ENCODE results near the gene KSR1.

DNA sequence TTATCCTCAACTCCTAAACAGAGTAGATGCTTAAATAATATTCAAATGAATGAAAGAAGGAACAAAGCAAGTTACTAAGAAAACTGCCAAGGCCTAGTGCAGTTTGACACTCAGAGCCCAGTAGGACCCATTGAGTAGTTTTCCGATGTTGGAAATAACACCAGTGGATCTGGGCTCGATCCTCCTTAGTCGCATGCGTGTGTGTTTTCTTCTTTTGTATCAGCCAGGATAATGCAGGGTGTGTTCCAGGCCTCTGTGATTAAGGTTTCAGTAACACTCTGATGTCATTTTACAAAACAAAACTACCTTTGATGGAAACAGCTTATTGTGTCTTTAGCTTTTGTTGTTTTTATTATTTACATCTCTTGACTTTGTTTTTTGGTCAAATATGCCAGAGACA lies 24.5 kb downstream of the KSR1 start:
- TF ChIP-seq U2AF2 (optimal IDR thresholded peaks at IDR 0.05; ENCODE audit: low read depth, low read length) (no peak), FOXK1 (CRISPR knock-in tag; IDR thresholded peaks at IDR 0.05; ENCODE audit: borderline replicate concordance) (no peak), MAZ (CRISPR knock-in tag; conservative IDR thresholded peaks at IDR 0.05 in 1 of 2, IDR thresholded peaks at IDR 0.05 in 1 of 2) (no peak), IFI16 (CRISPR knock-in tag; IDR thresholded peaks at IDR 0.05) (no peak), YY1 (IDR thresholded peaks at IDR 0.05; ENCODE audit: borderline replicate concordance in 1 of 3, control insufficient read depth in 1 of 3, extremely low read depth in 1 of 3, insufficient read depth in 3 of 3, insufficient read length in 1 of 3, insufficient replicate concordance in 2 of 3, low read depth in 1 of 3, low read length in 2 of 3) (no peak), SMARCE1 (IDR thresholded peaks at IDR 0.05) (no peak), MAFF (IDR thresholded peaks at IDR 0.05; ENCODE audit: low read length) (no peak)
- TF ChIP-seq, protein P1, sequence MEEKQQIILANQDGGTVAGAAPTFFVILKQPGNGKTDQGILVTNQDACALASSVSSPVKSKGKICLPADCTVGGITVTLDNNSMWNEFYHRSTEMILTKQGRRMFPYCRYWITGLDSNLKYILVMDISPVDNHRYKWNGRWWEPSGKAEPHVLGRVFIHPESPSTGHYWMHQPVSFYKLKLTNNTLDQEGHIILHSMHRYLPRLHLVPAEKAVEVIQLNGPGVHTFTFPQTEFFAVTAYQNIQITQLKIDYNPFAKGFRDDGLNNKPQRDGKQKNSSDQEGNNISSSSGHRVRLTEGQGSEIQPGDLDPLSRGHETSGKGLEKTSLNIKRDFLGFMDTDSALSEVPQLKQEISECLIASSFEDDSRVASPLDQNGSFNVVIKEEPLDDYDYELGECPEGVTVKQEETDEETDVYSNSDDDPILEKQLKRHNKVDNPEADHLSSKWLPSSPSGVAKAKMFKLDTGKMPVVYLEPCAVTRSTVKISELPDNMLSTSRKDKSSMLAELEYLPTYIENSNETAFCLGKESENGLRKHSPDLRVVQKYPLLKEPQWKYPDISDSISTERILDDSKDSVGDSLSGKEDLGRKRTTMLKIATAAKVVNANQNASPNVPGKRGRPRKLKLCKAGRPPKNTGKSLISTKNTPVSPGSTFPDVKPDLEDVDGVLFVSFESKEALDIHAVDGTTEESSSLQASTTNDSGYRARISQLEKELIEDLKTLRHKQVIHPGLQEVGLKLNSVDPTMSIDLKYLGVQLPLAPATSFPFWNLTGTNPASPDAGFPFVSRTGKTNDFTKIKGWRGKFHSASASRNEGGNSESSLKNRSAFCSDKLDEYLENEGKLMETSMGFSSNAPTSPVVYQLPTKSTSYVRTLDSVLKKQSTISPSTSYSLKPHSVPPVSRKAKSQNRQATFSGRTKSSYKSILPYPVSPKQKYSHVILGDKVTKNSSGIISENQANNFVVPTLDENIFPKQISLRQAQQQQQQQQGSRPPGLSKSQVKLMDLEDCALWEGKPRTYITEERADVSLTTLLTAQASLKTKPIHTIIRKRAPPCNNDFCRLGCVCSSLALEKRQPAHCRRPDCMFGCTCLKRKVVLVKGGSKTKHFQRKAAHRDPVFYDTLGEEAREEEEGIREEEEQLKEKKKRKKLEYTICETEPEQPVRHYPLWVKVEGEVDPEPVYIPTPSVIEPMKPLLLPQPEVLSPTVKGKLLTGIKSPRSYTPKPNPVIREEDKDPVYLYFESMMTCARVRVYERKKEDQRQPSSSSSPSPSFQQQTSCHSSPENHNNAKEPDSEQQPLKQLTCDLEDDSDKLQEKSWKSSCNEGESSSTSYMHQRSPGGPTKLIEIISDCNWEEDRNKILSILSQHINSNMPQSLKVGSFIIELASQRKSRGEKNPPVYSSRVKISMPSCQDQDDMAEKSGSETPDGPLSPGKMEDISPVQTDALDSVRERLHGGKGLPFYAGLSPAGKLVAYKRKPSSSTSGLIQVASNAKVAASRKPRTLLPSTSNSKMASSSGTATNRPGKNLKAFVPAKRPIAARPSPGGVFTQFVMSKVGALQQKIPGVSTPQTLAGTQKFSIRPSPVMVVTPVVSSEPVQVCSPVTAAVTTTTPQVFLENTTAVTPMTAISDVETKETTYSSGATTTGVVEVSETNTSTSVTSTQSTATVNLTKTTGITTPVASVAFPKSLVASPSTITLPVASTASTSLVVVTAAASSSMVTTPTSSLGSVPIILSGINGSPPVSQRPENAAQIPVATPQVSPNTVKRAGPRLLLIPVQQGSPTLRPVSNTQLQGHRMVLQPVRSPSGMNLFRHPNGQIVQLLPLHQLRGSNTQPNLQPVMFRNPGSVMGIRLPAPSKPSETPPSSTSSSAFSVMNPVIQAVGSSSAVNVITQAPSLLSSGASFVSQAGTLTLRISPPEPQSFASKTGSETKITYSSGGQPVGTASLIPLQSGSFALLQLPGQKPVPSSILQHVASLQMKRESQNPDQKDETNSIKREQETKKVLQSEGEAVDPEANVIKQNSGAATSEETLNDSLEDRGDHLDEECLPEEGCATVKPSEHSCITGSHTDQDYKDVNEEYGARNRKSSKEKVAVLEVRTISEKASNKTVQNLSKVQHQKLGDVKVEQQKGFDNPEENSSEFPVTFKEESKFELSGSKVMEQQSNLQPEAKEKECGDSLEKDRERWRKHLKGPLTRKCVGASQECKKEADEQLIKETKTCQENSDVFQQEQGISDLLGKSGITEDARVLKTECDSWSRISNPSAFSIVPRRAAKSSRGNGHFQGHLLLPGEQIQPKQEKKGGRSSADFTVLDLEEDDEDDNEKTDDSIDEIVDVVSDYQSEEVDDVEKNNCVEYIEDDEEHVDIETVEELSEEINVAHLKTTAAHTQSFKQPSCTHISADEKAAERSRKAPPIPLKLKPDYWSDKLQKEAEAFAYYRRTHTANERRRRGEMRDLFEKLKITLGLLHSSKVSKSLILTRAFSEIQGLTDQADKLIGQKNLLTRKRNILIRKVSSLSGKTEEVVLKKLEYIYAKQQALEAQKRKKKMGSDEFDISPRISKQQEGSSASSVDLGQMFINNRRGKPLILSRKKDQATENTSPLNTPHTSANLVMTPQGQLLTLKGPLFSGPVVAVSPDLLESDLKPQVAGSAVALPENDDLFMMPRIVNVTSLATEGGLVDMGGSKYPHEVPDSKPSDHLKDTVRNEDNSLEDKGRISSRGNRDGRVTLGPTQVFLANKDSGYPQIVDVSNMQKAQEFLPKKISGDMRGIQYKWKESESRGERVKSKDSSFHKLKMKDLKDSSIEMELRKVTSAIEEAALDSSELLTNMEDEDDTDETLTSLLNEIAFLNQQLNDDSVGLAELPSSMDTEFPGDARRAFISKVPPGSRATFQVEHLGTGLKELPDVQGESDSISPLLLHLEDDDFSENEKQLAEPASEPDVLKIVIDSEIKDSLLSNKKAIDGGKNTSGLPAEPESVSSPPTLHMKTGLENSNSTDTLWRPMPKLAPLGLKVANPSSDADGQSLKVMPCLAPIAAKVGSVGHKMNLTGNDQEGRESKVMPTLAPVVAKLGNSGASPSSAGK (IDR thresholded peaks at IDR 0.05), result no peak
- TF ChIP-seq, protein P2, sequence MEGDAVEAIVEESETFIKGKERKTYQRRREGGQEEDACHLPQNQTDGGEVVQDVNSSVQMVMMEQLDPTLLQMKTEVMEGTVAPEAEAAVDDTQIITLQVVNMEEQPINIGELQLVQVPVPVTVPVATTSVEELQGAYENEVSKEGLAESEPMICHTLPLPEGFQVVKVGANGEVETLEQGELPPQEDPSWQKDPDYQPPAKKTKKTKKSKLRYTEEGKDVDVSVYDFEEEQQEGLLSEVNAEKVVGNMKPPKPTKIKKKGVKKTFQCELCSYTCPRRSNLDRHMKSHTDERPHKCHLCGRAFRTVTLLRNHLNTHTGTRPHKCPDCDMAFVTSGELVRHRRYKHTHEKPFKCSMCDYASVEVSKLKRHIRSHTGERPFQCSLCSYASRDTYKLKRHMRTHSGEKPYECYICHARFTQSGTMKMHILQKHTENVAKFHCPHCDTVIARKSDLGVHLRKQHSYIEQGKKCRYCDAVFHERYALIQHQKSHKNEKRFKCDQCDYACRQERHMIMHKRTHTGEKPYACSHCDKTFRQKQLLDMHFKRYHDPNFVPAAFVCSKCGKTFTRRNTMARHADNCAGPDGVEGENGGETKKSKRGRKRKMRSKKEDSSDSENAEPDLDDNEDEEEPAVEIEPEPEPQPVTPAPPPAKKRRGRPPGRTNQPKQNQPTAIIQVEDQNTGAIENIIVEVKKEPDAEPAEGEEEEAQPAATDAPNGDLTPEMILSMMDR (IDR thresholded peaks at IDR 0.05 in 2 of 3, conservative IDR thresholded peaks at IDR 0.05 in 1 of 3; ENCODE audit: insufficient read depth in 2 of 3, low read depth in 1 of 3, low read length in 3 of 3), result no peak
- TF ChIP-seq, protein P3, sequence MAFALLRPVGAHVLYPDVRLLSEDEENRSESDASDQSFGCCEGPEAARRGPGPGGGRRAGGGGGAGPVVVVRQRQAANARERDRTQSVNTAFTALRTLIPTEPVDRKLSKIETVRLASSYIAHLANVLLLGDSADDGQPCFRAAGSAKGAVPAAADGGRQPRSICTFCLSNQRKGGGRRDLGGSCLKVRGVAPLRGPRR (CRISPR knock-in tag; IDR thresholded peaks at IDR 0.05), result no peak
- TF ChIP-seq, protein P4, sequence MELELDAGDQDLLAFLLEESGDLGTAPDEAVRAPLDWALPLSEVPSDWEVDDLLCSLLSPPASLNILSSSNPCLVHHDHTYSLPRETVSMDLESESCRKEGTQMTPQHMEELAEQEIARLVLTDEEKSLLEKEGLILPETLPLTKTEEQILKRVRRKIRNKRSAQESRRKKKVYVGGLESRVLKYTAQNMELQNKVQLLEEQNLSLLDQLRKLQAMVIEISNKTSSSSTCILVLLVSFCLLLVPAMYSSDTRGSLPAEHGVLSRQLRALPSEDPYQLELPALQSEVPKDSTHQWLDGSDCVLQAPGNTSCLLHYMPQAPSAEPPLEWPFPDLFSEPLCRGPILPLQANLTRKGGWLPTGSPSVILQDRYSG (tag; conservative IDR thresholded peaks at IDR 0.05; ENCODE audit: low read depth), result no peak
